Ovary (tissue), 9 donors: ENCODE measurements around the gene PRKAB1. TPM values are rescaled to one million over a fixed set of nuclear protein-coding genes. Genes with fewer than 3 reads are reported as not detected.

Experiments
- DNase-seq, 5 donors: peaks; one replicate each; pipeline ENCODE4 v3.0.0-alpha.2; 2019 to 2020
- H3K27ac ChIP-seq, 2 donors: fragments of 200-600 bp; one replicate each; pipeline versions ENCODE4 v1.5.1 to v1.8.0; 2019 to 2022
- H3K27me3 ChIP-seq: fragments of 200-600 bp; one replicate; pipeline ENCODE4 v1.8.0; 2022
- H3K36me3 ChIP-seq: fragments of 200-600 bp; sonication (generic); one replicate; pipeline ENCODE4 v1.5.1; 2019
- H3K4me1 ChIP-seq: one replicate; pipeline ENCODE4 v1.8.1; 2013; ENCODE audit warnings: mild to moderate bottlenecking, moderate library complexity; ENCODE audit not compliant: insufficient read depth
- H3K4me3 ChIP-seq: fragments of 200-600 bp; sonication (generic); one replicate; pipeline ENCODE4 v1.5.1; 2017
- H3K9me3 ChIP-seq, 2 donors: fragments of 200-600 bp in 1 of 2; sonication (generic) in 1 of 2; one replicate each; pipeline versions ENCODE4 v1.5.1 to v1.8.1; 2013 to 2019; ENCODE audit warnings: mild to moderate bottlenecking in 1 of 2, moderate library complexity in 1 of 2
- EP300 ChIP-seq: sonication (generic); formaldehyde crosslinking; IDR thresholded peaks from one replicate; pipeline ENCODE4 v1.6.1; 2017; ENCODE audit warnings: antibody characterized with exemption
- POLR2A ChIP-seq: fragments of 450-650 bp; IDR thresholded peaks from one replicate; pipeline ENCODE4 v1.6.1; 2017; ENCODE audit warnings: antibody characterized with exemption, mild to moderate bottlenecking, moderate library complexity
- WGBS, 3 donors: extraction: QIAGEN DNeasy Blood & Tissue Kit in 1 of 3; methylation state at CpG; one replicate each; pipeline versions ENCODE4 v1.1.5 to v1.1.7; 2013 to 2017; 5-methylcytosine and 5-hydroxymethylcytosine counted together
- intact Hi-C, 4 donors: fragments of 100-400 bp; cut with DNase I; formaldehyde crosslinking; loops; one replicate each; pipeline versions ENCODE4 v1.11.0 to v1.15.1; 2022 to 2023
- polyA plus RNA-seq, 2 donors: library from polyadenylated mRNA; stranded (reverse); fragments of 200-250 nt in 1 of 2; fragments of 350-450 nt in 1 of 2; fragmentation: Illumina TruSeq in 1 of 2; extraction: RNeasy Lipid Tissue Mini Kit (QIAGEN cat#74804) in 1 of 2; gene quantifications; one replicate each; pipeline ENCODE4 v1.2.3, GENCODE V29; 2013 to 2014
- total RNA-seq, 7 donors: library from RNA; depleted of rRNA in 2 of 7; stranded (reverse); fragments of >200 nt in 2 of 7; fragmentation: NEBNext Ultra II Directional in 3 of 7; extraction: Animal tissue kit (Norgen Biotek cat#: 25700) in 3 of 7; gene quantifications; one replicate each; pipeline versions ENCODE4 v1.1.0 to v1.2.4, GENCODE V29; 2016 to 2023
- TF ChIP-seq, protein P1 (sequence below), 3 donors: fragments of 450-650 bp in 2 of 3; fragments of 200-600 bp in 1 of 3; IDR thresholded peaks; one replicate each; pipeline versions ENCODE4 v1.5.1 to v1.8.0; 2016 to 2022; ENCODE audit warnings: antibody characterized with exemption in 3 of 3, mild to moderate bottlenecking in 1 of 3
- donor health status: DM: no; HTN: no; CAD: no; lungs with moderate emphysema.
- donor health status: DM: no; HTN: no; CAD: no.
- donor health status: Bipolar disorder and iron deficiency.
- donor health status: DM: yes; HTN: yes; CAD: no.
- donor health status: DM: no; HTN: no; CAD: no.
- donor health status: DM: yes; HTN: yes; CAD: no.

Gene PRKAB1
- total and polyA plus RNA-seq, 9 donors, result 12.5 to 37.1 (median 24.8) TPM

DNA sequence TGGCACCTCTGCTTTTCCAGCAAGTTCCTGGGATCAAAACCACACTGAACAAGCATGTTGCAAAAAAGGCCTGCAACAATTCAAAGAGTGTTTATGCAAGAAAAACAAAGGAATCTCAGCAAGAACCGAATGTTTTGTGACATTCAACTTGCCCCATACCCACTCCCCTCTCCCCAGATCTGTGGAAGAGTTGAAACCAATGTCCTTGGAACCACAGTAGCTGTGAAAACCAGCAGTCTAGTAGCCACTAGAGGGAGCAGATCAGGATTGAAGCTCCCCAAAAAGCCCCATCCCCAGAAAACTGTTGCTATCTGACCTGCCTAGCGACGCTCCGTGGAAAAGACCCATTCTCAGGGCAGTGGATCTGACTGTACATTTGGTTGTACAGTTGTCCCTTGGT lies 27.1 kb downstream of the PRKAB1 start:
- intact Hi-C loops, result no loop called here
- no peaks in the 10 kb centered on the region for H3K36me3 ChIP-seq
- H3K27ac ChIP-seq, result no peak overlapping the region
- no peak for DNase-seq
- TF ChIP-seq EP300 (no peak), POLR2A (no peak)
- TF ChIP-seq, protein P1, sequence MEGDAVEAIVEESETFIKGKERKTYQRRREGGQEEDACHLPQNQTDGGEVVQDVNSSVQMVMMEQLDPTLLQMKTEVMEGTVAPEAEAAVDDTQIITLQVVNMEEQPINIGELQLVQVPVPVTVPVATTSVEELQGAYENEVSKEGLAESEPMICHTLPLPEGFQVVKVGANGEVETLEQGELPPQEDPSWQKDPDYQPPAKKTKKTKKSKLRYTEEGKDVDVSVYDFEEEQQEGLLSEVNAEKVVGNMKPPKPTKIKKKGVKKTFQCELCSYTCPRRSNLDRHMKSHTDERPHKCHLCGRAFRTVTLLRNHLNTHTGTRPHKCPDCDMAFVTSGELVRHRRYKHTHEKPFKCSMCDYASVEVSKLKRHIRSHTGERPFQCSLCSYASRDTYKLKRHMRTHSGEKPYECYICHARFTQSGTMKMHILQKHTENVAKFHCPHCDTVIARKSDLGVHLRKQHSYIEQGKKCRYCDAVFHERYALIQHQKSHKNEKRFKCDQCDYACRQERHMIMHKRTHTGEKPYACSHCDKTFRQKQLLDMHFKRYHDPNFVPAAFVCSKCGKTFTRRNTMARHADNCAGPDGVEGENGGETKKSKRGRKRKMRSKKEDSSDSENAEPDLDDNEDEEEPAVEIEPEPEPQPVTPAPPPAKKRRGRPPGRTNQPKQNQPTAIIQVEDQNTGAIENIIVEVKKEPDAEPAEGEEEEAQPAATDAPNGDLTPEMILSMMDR (IDR thresholded peaks at IDR 0.05), result no peak
- no peak overlapping the region for H3K4me3 ChIP-seq
- peaks cover 4% of the 10 kb centered on the region for H3K4me1 ChIP-seq
- 73 to 78% (median 74%) methylated on average over 4 of the region's 4 CpGs for whole genome bisulfite sequencing, 3 donors
- H3K9me3 ChIP-seq, result no peaks in the 10 kb centered on the region
- no peaks in the 10 kb centered on the region for H3K27me3 ChIP-seq

DNA sequence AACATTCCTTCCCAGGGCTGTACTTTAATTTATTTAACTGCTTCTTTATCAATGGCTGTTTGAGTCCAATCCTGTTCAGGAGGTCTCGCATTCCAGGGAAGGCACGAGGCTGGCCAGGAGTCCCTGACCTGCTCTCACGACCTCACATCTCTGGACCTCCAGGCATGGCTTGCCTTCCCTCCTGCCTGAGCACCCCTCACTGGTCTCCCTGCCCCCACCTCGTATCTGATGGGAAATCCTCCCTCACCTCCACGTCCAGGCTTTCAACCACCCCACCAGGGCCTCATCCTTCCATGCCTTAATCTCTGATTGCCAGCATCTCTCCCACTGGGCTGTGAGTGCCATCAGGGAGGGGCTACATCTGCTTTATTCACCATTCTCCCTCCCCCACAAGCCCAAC lies 29.0 kb downstream of the PRKAB1 start:
- no peak overlapping the region for H3K4me3 ChIP-seq
- no peak for DNase-seq
- H3K27me3 ChIP-seq, result no peaks in the 10 kb centered on the region
- 48 to 58% (median 58%) methylated on average over 5 of the region's 5 CpGs for WGBS, 3 donors
- intact Hi-C loops, result no loop called here
- H3K27ac ChIP-seq, result no peak overlapping the region
- H3K4me1 ChIP-seq, result peaks cover 4% of the 10 kb centered on the region
- TF ChIP-seq EP300, result no peak
- TF ChIP-seq, protein P1 (IDR thresholded peaks at IDR 0.05), result no peak
- no peak for TF ChIP-seq POLR2A
- H3K9me3 ChIP-seq, result no peaks in the 10 kb centered on the region
- no peaks in the 10 kb centered on the region for H3K36me3 ChIP-seq

DNA sequence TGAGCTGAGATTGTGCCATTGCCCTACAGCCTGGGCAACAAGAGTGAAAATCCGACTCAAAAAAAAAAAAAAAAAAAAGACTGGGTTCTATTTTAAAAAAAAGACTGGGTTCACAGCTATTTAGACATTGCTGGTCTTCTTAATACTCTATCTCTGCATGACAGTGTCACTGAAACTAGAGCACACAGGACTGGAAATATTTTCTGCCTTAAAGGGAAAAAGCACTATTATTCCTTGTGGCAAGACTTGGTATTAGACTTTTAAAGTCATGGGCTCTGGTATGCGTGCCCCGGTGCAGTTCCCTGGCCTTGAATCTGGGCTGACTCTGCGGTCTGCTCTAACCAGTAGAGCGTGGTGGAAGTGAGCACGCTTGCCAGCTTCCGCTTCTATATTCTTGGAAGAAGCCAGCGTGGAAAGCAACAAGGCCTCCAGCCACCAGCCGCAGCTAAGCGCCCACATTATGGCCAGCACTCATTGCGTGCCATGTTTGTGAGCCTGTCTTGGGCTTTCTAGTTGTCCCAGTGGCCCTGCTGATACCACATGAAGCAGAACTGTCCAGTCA lies 31.3 kb downstream of the PRKAB1 start:
- TF ChIP-seq EP300, result no peak
- TF ChIP-seq, protein P1 (IDR thresholded peaks at IDR 0.05), result no peak
- TF ChIP-seq POLR2A, result no peak
- no peaks in the 10 kb centered on the region for H3K27me3 ChIP-seq
- no peaks in the 10 kb centered on the region for H3K4me1 ChIP-seq
- no peak overlapping the region for H3K27ac ChIP-seq
- DNase-seq, result no peak
- no peaks in the 10 kb centered on the region for H3K9me3 ChIP-seq
- intact Hi-C loops, result no loop called here
- H3K4me3 ChIP-seq, result no peak overlapping the region
- H3K36me3 ChIP-seq, result no peaks in the 10 kb centered on the region
- WGBS, 3 donors, result 83 to 96% (median 94%) methylated on average over 11 of the region's 11 CpGs

DNA sequence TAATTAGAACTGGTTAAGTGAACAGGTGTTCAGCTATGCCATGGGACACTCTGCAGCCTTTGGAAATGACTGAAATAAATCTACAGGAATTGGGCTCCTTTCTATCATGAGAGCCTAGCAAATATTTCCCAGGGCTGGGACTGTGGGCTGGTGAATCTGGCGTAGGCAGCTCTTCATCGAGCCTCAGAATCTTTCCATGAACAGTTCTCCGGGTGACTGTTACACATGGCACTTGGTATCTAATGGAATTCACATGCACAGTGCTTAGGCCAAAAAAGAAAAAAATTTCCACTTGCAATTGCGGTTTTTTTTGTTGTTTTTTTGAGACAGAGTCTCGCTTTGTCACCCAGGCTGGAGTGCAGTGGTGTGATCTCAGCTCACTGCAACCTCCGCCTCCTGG lies 32.1 kb downstream of the PRKAB1 start:
- WGBS, 3 donors, result 95 to 96% (median 96%) methylated on average over 6 of the region's 6 CpGs
- Histone ChIP-seq H3K9me3 (no peaks in the 10 kb centered on the region), H3K27me3 (no peaks in the 10 kb centered on the region), H3K36me3 (no peaks in the 10 kb centered on the region), H3K4me1 (no peaks in the 10 kb centered on the region), H3K27ac (no peak overlapping the region), H3K4me3 (no peak overlapping the region)
- DNase-seq, result no peak
- intact Hi-C loops, result no loop called here
- TF ChIP-seq POLR2A, result no peak
- no peak for TF ChIP-seq EP300
- TF ChIP-seq, protein P1 (IDR thresholded peaks at IDR 0.05), result no peak
